Endodermal cell (in vitro differentiated cells): ENCODE measurements around the gene NPHS1. TPM values are rescaled to one million over a fixed set of nuclear protein-coding genes. Genes with fewer than 3 reads are reported as not detected.

Source experiments
- DNase-seq: peaks from one replicate; pipeline ENCODE4 v3.0.0-alpha.2; 2017
- H3K27ac ChIP-seq: 2 replicates; pipeline ENCODE4 v1.5.1; 2013; ENCODE audit warnings: mild to moderate bottlenecking, low read depth, low read length, moderate library complexity
- H3K27me3 ChIP-seq: 2 replicates; pipeline ENCODE4 v1.6.1; 2013; ENCODE audit warnings: mild to moderate bottlenecking, low read length, moderate library complexity; ENCODE audit not compliant: insufficient read depth, control insufficient read depth, poor library complexity, severe bottlenecking
- H3K36me3 ChIP-seq: 2 replicates; pipeline ENCODE4 v1.7.0; 2013; ENCODE audit warnings: mild to moderate bottlenecking, low read length, moderate library complexity; ENCODE audit not compliant: control insufficient read depth, insufficient read depth
- H3K4me1 ChIP-seq: one replicate; pipeline ENCODE4 v1.7.0; 2013; ENCODE audit warnings: low read length; ENCODE audit not compliant: control insufficient read depth, insufficient read depth
- H3K4me3 ChIP-seq: 2 replicates; pipeline ENCODE4 v1.5.1; 2013; ENCODE audit warnings: mild to moderate bottlenecking, low read length, moderate library complexity
- H3K9ac ChIP-seq: 2 replicates; pipeline ENCODE4 v1.6.1; 2013; ENCODE audit warnings: mild to moderate bottlenecking, low read length, moderate library complexity; ENCODE audit not compliant: poor library complexity, severe bottlenecking; ENCODE audit errors: extremely low read depth
- H3K9me3 ChIP-seq: 2 replicates; pipeline ENCODE4 v1.6.1; 2013; ENCODE audit warnings: mild to moderate bottlenecking, low read length, moderate library complexity; ENCODE audit not compliant: control insufficient read depth
- H3K27ac Mint-ChIP-seq: 2 replicates; pipeline ENCODE4 v1.8.0; 2020; ENCODE audit warnings: mixed read lengths
- H3K27me3 Mint-ChIP-seq: 2 replicates; pipeline ENCODE4 v1.8.0; 2021; ENCODE audit warnings: mild to moderate bottlenecking, mixed read lengths; ENCODE audit not compliant: insufficient read depth
- H3K36me3 Mint-ChIP-seq: 2 replicates; pipeline ENCODE4 v1.8.0; 2020; ENCODE audit warnings: low read depth, mixed read lengths
- H3K4me1 Mint-ChIP-seq: 2 replicates; pipeline ENCODE4 v1.8.0; 2020; ENCODE audit warnings: mixed read lengths
- H3K4me3 Mint-ChIP-seq: 2 replicates; pipeline ENCODE4 v1.8.0; 2020; ENCODE audit warnings: mild to moderate bottlenecking, moderate library complexity, mixed read lengths
- H3K9me3 Mint-ChIP-seq: 2 replicates; pipeline ENCODE4 v1.8.0; 2020; ENCODE audit warnings: mild to moderate bottlenecking, mixed read lengths
- CTCF ChIP-seq: fragments of 200-600 bp; sonication (generic); conservative IDR thresholded peaks from 2 replicates; pipeline ENCODE4 v1.5.0; 2021; ENCODE audit warnings: antibody characterized with exemption, mild to moderate bottlenecking
- WGBS, 2 experiments: methylation state at CpG; one replicate each; pipeline versions ENCODE4 v1.1.5 to v1.1.7; 2013; ENCODE audit warnings: missing lambda C conversion rate in 2 of 2, mixed read lengths in 1 of 2; ENCODE audit not compliant: insufficient coverage in 1 of 2, insufficient read length in 1 of 2; 5-methylcytosine and 5-hydroxymethylcytosine counted together
- total RNA-seq, 2 donors: library from RNA; stranded (reverse); fragmentation: NEBNext Ultra II Directional in 1 of 2; extraction: Animal tissue kit (Norgen Biotek cat#: 25700) in 1 of 2; gene quantifications; 2 replicates in 1 of 2; 3 replicates in 1 of 2; pipeline ENCODE4 v1.2.1, GENCODE V29; 2021

The NPHS1 gene
- total RNA-seq, 2 donors from 2014 or later = 0.24 to 0.80 TPM

GRCh38 chr19:35822579-35822978 is 29.7 kb downstream of the NPHS1 start:
- H3K27me3 Mint-ChIP-seq = peaks cover 4% of the 10 kb centered on the region
- WGBS, 2 experiments = 86 to 87% methylated on average over 3 of the region's 3 CpGs
- no peak for DNase-seq
- H3K9me3 Mint-ChIP-seq = no peaks in the 10 kb centered on the region
- H3K36me3 Mint-ChIP-seq = no peaks in the 10 kb centered on the region
- Histone ChIP-seq H3K9ac (no peak overlapping the region), H3K27me3 (peaks cover 12% of the 10 kb centered on the region), H3K27ac (no peak overlapping the region), H3K4me3 (no peak overlapping the region), H3K9me3 (no peaks in the 10 kb centered on the region), H3K36me3 (no peaks in the 10 kb centered on the region), H3K4me1 (no peaks in the 10 kb centered on the region)
- no peak overlapping the region for H3K4me3 Mint-ChIP-seq
- no peak overlapping the region for H3K27ac Mint-ChIP-seq
- no peaks in the 10 kb centered on the region for H3K4me1 Mint-ChIP-seq
- TF ChIP-seq CTCF = no peak

GRCh38 chr19:35818445-35818844 is 33.9 kb downstream of the NPHS1 start:
- DNase-seq = no peak
- Histone ChIP-seq H3K27ac (no peak overlapping the region), H3K36me3 (no peaks in the 10 kb centered on the region), H3K9ac (no peak overlapping the region), H3K4me1 (no peaks in the 10 kb centered on the region), H3K27me3 (no peaks in the 10 kb centered on the region), H3K9me3 (no peaks in the 10 kb centered on the region), H3K4me3 (no peak overlapping the region)
- H3K27ac Mint-ChIP-seq = no peak overlapping the region
- WGBS, 2 experiments = 70 to 78% methylated on average over 2 to 3 of the region's 3 CpGs
- H3K4me3 Mint-ChIP-seq = no peak overlapping the region
- TF ChIP-seq CTCF = no peak
- peaks cover 2% of the 10 kb centered on the region for H3K27me3 Mint-ChIP-seq
- H3K9me3 Mint-ChIP-seq = no peaks in the 10 kb centered on the region
- peaks cover 1% of the 10 kb centered on the region for H3K4me1 Mint-ChIP-seq
- H3K36me3 Mint-ChIP-seq = no peaks in the 10 kb centered on the region

- peaks cover 2% of the 10 kb centered on the region for H3K27me3 Mint-ChIP-seq
- H3K36me3 Mint-ChIP-seq = no peaks in the 10 kb centered on the region
- Histone ChIP-seq H3K9ac (no peak overlapping the region), H3K9me3 (no peaks in the 10 kb centered on the region), H3K4me3 (no peak overlapping the region), H3K36me3 (no peaks in the 10 kb centered on the region), H3K27ac (no peak overlapping the region), H3K4me1 (no peaks in the 10 kb centered on the region), H3K27me3 (no peaks in the 10 kb centered on the region)
- 92 to 94% methylated on average over 5 to 9 of the region's 9 CpGs for WGBS, 2 experiments
- no peak for DNase-seq
- TF ChIP-seq CTCF = no peak
- peaks cover 1% of the 10 kb centered on the region for H3K4me1 Mint-ChIP-seq
- no peaks in the 10 kb centered on the region for H3K9me3 Mint-ChIP-seq
- H3K4me3 Mint-ChIP-seq = no peak overlapping the region
- H3K27ac Mint-ChIP-seq = no peak overlapping the region
Measured at GRCh38 chr19:35816846-35817245, 35.5 kb downstream of the NPHS1 start.
